Nephron progenitor cell (in vitro differentiated cells): Measurements from ENCODE around the gene ABCC9.
A peak's percentile ranks its signal among the peaks of the same experiment; 100 is the strongest.

Source experiments
- DNase-seq: peaks from one replicate; pipeline ENCODE4 v3.0.0; 2021
- H3K27ac Mint-ChIP-seq: 2 replicates; pipeline ENCODE4 v1.8.0; 2021; ENCODE audit warnings: mild to moderate bottlenecking, moderate library complexity, mixed read lengths
- H3K27me3 Mint-ChIP-seq: 2 replicates; pipeline ENCODE4 v1.8.0; 2021; ENCODE audit warnings: mild to moderate bottlenecking, low read depth, mixed read lengths; ENCODE audit not compliant: poor library complexity
- H3K36me3 Mint-ChIP-seq: 2 replicates; pipeline ENCODE4 v1.8.0; 2021; ENCODE audit warnings: low read depth, mixed read lengths
- H3K4me1 Mint-ChIP-seq: 2 replicates; pipeline ENCODE4 v1.8.0; 2021; ENCODE audit warnings: mixed read lengths
- H3K4me3 Mint-ChIP-seq: 2 replicates; pipeline ENCODE4 v1.8.0; 2021; ENCODE audit warnings: mild to moderate bottlenecking, moderate library complexity, mixed read lengths
- H3K9me3 Mint-ChIP-seq: 2 replicates; pipeline ENCODE4 v1.8.0; 2021; ENCODE audit warnings: mild to moderate bottlenecking, moderate library complexity, mixed read lengths
- TF ChIP-seq, protein P1 (sequence below): fragments of 200-600 bp; sonication (generic); IDR thresholded peaks from 2 replicates; pipeline ENCODE4 v1.5.0; 2021; ENCODE audit warnings: antibody characterized with exemption

The ABCC9 gene

DNA sequence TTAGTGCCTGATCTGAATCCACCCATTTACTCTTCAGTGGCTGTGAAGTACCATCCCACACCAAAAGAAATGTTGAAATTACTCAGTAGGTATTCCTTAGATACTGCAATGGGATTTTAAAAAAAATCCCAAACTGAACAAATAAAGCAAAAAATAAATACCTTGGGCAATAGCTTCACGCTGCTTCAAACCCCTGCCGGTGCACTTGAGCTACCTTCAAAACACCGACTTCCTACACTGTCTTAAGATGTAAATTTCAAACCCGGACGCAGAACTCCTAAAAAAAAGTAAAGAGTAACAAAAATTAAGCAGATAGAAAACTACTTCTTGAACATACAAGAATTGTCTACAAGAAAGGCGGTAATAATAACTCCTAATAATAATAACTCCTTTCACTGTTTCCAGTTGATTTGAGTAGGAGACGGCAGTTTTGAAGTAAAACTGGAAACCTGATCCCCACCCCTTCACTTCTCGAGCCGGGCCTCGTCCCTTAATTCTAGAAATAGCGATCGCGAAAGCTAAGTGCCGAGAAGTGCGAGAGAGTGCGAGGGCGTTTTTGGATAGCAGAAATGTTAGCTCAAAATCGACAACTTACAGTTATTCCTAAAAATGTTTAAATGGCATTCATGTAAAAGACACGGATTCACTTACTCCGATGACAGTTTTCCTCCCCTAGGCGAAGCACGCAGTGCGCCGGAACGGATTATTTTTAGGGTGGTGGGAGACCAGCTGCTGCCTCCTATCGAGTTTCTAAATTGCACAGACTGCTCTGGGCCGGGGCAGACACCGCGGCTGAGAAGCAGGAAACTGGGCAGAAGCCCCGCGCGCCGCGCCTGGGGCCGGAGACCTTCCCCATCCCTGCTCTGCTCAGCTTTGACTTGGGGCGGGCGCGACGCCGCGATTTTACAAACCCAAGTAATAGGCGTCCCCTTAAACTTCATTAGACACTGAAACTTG lies at the start of gene ABCC9:
TSS of gene ABCC9 (minus strand) at position 878 of the 957 bp plus-strand sequence. CDS start 4,752 bp downstream, outside the sequence.
- peaks cover 3% of the 10 kb centered on the region for H3K27me3 Mint-ChIP-seq
- H3K4me3 Mint-ChIP-seq, result peak within 1 kb of the TSS; percentile 87
- H3K4me1 Mint-ChIP-seq, result peaks cover 47% of the 10 kb centered on the region
- peak; percentile 71 for DNase-seq
- peak within 1 kb of the TSS; percentile 92 for H3K27ac Mint-ChIP-seq
- H3K9me3 Mint-ChIP-seq, result peaks cover 29% of the 10 kb centered on the region
- H3K36me3 Mint-ChIP-seq, result peaks cover 18% of the 10 kb centered on the region
- TF ChIP-seq, protein P1, sequence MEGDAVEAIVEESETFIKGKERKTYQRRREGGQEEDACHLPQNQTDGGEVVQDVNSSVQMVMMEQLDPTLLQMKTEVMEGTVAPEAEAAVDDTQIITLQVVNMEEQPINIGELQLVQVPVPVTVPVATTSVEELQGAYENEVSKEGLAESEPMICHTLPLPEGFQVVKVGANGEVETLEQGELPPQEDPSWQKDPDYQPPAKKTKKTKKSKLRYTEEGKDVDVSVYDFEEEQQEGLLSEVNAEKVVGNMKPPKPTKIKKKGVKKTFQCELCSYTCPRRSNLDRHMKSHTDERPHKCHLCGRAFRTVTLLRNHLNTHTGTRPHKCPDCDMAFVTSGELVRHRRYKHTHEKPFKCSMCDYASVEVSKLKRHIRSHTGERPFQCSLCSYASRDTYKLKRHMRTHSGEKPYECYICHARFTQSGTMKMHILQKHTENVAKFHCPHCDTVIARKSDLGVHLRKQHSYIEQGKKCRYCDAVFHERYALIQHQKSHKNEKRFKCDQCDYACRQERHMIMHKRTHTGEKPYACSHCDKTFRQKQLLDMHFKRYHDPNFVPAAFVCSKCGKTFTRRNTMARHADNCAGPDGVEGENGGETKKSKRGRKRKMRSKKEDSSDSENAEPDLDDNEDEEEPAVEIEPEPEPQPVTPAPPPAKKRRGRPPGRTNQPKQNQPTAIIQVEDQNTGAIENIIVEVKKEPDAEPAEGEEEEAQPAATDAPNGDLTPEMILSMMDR, result no peak

DNA sequence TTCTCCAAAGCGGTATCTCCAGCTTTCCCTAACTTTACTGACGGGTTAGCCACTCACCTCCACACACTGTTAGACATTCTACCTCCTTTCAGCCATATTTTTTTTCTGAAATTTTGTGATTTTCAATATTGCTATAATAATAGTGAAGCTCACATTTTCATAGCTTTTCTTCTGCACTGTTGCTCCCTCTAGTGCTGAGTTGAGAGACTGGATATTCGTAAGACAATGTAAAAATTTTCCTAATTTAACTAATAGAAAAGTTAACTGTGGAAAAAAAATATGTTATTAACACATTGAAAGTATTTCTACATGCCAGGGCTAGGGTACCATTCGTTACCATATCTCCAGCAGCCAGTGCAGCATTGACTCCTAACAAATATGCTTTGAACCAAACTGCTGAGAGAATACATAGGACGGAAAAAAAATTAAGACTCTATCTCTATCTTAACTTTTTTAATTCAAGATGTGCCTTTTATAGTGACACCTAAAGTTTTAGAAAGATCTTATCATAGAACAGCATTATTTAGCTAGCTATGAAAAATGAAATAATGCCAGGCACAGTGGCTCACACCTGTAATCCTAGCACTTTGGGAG lies 48.7 kb upstream of the ABCC9 start:
- Mint-ChIP-seq H3K36me3 (no peaks in the 10 kb centered on the region), H3K27me3 (no peaks in the 10 kb centered on the region), H3K4me1 (peaks cover 25% of the 10 kb centered on the region), H3K9me3 (no peaks in the 10 kb centered on the region), H3K27ac (no peak overlapping the region), H3K4me3 (no peak overlapping the region)
- TF ChIP-seq, protein P1, result peak; percentile 53
- no peak for DNase-seq

DNA sequence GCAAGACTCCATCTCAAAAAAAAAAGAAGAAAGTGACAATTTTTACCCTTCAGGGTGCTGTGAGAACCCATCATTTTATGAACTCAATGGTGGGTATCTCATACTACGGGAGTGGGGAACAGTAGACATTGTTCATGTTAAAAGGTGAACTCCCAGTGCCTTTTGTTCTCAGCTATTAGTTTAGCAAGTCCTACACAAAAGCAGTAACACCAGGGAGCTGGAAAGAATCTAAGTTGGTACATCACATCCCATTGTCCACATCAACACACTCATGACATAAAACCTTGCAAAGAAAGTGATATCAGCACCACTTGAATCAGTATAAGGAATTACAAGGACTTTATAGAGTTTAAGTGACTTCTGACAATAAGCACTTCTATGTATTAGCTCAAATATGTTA lies 47.4 kb upstream of the ABCC9 start:
- H3K4me3 Mint-ChIP-seq, result no peak overlapping the region

DNA sequence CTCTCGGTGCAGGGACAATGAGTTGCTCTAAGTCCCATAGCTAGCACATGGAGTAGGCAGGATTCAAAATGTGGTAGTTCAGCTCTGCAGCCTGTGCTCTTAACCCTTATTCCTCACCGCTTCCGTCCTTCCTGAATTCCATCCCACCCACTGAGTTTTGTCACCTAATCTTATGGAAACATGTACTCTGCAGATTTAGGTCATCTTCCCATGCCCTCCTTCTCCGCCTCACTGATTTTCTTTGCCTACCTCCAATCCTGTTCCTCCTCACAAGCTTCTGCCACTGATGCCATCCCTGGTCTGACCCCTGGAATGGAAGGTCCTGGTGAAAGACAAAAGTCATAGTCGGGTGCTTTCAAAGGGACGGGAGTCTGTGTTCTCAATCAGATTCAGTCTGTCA lies 46.5 kb upstream of the ABCC9 start:
- Mint-ChIP-seq H3K4me3 (no peak overlapping the region), H3K27me3 (no peaks in the 10 kb centered on the region), H3K36me3 (no peaks in the 10 kb centered on the region), H3K4me1 (peaks cover 25% of the 10 kb centered on the region), H3K27ac (peak overlapping the region; percentile 79), H3K9me3 (no peaks in the 10 kb centered on the region)
- peak; percentile 39 for DNase-seq
- TF ChIP-seq, protein P1, result no peak

More for the DNA sequence above, 47.4 kb upstream of the ABCC9 start:
- no peak for DNase-seq
- Mint-ChIP-seq H3K36me3 (no peaks in the 10 kb centered on the region), H3K27me3 (no peaks in the 10 kb centered on the region), H3K9me3 (no peaks in the 10 kb centered on the region), H3K4me1 (peaks cover 25% of the 10 kb centered on the region), H3K27ac (peak overlapping the region; percentile 79)
- TF ChIP-seq, protein P1, result no peak

DNA sequence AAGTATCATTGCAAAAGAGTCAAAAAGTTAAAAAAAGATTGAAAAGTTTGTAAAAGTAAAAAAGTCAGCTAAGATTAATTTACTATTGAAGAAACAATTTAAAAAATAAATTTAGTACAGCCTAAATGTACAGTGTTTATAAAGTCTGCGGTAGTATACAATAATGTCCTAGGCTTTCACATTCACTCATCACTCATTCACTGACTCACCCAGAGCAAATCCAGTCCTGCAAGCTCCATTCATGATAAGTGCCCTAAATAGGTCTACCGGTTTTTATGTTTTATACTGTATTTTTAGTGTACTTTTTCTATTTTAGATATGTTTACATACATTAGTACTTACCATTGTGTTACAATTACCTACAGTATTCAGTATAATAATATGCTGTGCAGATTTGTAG lies 43.9 kb upstream of the ABCC9 start:
- TF ChIP-seq, protein P1, result no peak
- peaks cover 40% of the 10 kb centered on the region for H3K4me1 Mint-ChIP-seq
- H3K27me3 Mint-ChIP-seq, result no peaks in the 10 kb centered on the region
- no peak for DNase-seq
- H3K4me3 Mint-ChIP-seq, result no peak overlapping the region
- no peak overlapping the region for H3K27ac Mint-ChIP-seq
- H3K36me3 Mint-ChIP-seq, result no peaks in the 10 kb centered on the region
- no peaks in the 10 kb centered on the region for H3K9me3 Mint-ChIP-seq
